GM10266 (cell line): ENCODE measurements around the gene MICALL2.

ENCODE experiments used
- DNase-seq: peaks from one replicate; pipeline ENCODE4 v3.0.0; 2012; ENCODE audit errors: extremely low spot score
- CTCF ChIP-seq: IDR thresholded peaks from 2 replicates; pipeline ENCODE4 v1.5.1; 2012; ENCODE audit warnings: mild to moderate bottlenecking, low read depth; ENCODE audit not compliant: control insufficient read depth, insufficient read depth; ENCODE audit errors: missing control alignments

MICALL2 gene

GRCh38 chr7:1454542-1454941 is 4.7 kb downstream of the MICALL2 start:
- TF ChIP-seq CTCF: no peak
- no peak for DNase-seq

GRCh38 chr7:1452205-1452604 is 7.1 kb downstream of the MICALL2 start:
- DNase-seq: no peak
- TF ChIP-seq CTCF: no peak

GRCh38 chr7:1450987-1451386 is 8.3 kb downstream of the MICALL2 start:
- DNase-seq: no peak
- no peak for TF ChIP-seq CTCF

- no peak for DNase-seq
- no peak for TF ChIP-seq CTCF
Observed at GRCh38 chr7:1450431-1450830, 8.8 kb downstream of the MICALL2 start.

GRCh38 chr7:1449951-1450350 is 9.3 kb downstream of the MICALL2 start:
- no peak for DNase-seq
- no peak for TF ChIP-seq CTCF

GRCh38 chr7:1449501-1449900 is 9.8 kb downstream of the MICALL2 start:
- DNase-seq: no peak
- no peak for TF ChIP-seq CTCF

GRCh38 chr7:1448958-1449357 is 10.3 kb downstream of the MICALL2 start:
- no peak for TF ChIP-seq CTCF

More at GRCh38 chr7:1448958-1449357, 10.3 kb downstream of the MICALL2 start:
- no peak for DNase-seq
